AG04449 (cell line): Measurements from ENCODE around the gene TBC1D14.

Experiments
- CTCF ChIA-PET: fragments of 350-600 bp; formaldehyde crosslinking; extraction: SDS; loops from one replicate; lab custom pipeline; 2021; ENCODE audit warnings: antibody characterized with exemption; lab: Yijun Ruan, JAX
- POLR2A ChIA-PET: fragments of 400-600, 350-600 bp; formaldehyde crosslinking; extraction: SDS; loops from one replicate; lab custom pipeline; 2020; ENCODE audit warnings: antibody characterized with exemption, inconsistent platforms; lab: Yijun Ruan, JAX
- DNase-seq: peaks from one replicate; pipeline ENCODE4 v3.0.0-alpha.2; 2010; ENCODE audit warnings: low read depth, low spot score
- H3K4me3 ChIP-seq: 2 replicates; pipeline ENCODE4 v1.5.1; 2011; ENCODE audit warnings: low read depth, mild to moderate bottlenecking, control low read depth, low read length
- TF ChIP-seq, protein P1 (sequence below): IDR thresholded peaks from one replicate; pipeline ENCODE4 v1.5.1; 2011; ENCODE audit warnings: mild to moderate bottlenecking, moderate library complexity, low read length, control low read depth, inconsistent platforms; ENCODE audit not compliant: insufficient read depth; ENCODE audit errors: missing control alignments

The TBC1D14 gene

DNA sequence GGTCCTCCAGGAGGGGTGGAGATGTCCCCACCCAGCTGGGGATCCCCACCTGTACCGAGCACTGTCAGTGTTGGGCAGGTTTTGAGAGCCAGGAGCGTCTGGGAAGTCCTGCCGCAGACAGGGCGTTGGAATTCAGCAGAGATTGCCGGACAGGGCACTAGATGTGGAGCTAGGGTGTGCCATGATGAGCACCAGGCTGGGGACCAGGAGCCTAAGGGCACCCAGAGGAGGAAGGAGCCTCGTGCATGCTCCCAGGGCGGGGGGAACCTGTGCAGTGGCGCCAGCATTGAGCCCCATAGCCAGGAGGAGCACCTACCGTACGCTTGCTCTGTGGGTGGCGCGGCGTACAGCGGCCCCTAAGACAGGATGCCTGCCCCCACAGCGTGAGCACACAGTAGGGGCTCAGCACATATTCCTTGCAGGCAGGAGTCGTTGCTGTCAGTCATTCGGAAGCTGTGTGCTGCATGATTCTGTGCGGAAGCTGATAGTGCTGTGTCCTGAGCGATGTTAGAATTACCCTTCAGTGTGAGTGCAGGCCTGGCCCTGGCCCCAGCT is 114.8 kb downstream of the TBC1D14 start:
- ChIA-PET POLR2A (interaction anchor here (0.6 kb wide), 1 partner anchor 1276 kb away, joined by 3 read pairs; no protein-coding TSS in a partner anchor), CTCF (interaction anchor here (1.9 to 3.2 kb wide), 2 partner anchors 18 to 46 kb away, joined by 5 to 20 read pairs; partner anchors contain the start of gene TADA2B)
- DNase-seq = no peak
- TF ChIP-seq, protein P1, sequence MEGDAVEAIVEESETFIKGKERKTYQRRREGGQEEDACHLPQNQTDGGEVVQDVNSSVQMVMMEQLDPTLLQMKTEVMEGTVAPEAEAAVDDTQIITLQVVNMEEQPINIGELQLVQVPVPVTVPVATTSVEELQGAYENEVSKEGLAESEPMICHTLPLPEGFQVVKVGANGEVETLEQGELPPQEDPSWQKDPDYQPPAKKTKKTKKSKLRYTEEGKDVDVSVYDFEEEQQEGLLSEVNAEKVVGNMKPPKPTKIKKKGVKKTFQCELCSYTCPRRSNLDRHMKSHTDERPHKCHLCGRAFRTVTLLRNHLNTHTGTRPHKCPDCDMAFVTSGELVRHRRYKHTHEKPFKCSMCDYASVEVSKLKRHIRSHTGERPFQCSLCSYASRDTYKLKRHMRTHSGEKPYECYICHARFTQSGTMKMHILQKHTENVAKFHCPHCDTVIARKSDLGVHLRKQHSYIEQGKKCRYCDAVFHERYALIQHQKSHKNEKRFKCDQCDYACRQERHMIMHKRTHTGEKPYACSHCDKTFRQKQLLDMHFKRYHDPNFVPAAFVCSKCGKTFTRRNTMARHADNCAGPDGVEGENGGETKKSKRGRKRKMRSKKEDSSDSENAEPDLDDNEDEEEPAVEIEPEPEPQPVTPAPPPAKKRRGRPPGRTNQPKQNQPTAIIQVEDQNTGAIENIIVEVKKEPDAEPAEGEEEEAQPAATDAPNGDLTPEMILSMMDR = no peak
- H3K4me3 ChIP-seq = no peak overlapping the region

DNA sequence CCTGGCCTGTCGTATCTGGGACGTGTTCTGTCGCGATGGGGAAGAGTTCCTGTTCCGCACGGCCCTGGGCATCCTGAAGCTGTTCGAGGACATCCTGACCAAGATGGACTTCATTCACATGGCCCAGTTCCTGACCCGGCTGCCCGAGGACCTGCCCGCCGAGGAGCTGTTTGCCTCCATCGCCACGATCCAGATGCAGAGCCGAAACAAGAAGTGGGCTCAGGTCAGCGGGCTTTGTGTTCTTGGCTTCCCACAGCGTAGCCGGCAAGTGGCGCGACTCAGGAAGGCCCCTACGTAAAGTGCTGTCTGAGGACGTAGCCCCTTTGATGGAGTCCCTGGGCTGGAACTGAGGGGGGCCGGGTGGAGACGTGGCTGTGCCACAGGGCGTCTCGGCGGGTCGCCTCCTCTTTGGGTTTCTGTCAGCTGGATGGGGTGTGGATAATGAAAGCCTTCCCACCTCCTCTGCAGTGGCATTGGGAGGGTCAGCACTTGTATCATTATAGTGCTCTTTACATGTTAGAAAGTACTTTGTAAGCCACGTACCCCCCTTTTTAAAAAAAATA is 115.5 kb downstream of the TBC1D14 start:
- H3K4me3 ChIP-seq = no peak overlapping the region
- no peak for DNase-seq
- TF ChIP-seq, protein P1 = no peak
- ChIA-PET CTCF (interaction anchor here (1.9 kb wide), 1 partner anchor 46 kb away, joined by 5 read pairs; no protein-coding TSS in a partner anchor), POLR2A (interaction anchor here (0.6 kb wide), 1 partner anchor 1277 kb away, joined by 3 read pairs; no protein-coding TSS in a partner anchor)

DNA sequence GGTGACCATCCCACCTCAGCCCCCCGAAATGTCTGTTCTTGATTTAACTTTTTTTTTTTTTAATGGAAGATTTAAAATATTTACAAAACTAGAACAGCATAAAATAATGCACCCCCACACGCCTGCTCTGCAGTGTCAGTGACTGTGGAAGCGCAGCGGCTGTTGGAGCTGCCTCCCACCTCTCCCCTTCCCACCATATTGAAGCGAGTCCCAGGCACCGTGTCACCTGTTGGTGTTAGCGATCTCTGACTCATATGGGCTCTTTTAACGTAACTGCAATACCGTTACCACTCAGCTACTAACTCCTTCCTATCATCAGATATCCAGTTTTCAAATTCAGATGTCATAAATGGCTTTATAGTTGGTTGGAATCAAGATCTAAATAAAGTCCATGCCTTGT is 116.5 kb downstream of the TBC1D14 start:
- H3K4me3 ChIP-seq = no peak overlapping the region
- POLR2A ChIA-PET = no interaction called here
- DNase-seq = no peak
- TF ChIP-seq, protein P1 = no peak
- CTCF ChIA-PET = interaction anchor here (0.8 to 1.3 kb wide), 3 partner anchors 9 to 45 kb away, joined by 3 to 6 read pairs (median 4); partner anchors contain the start of gene TADA2B

DNA sequence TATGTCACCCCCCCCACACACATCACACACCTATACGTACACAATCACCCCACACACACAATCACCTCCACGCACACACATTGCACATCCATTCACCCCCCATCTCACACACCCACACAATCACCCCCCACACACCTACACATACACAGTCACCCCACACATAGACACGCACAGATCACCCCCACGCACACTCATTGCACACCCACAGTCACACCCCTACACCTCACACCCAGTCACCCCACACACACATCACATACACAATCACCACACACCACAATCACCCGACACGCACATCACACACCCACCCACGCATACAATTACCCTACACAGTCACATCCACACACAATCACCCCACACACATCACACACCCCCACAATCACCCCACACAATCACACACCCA is 117.7 kb downstream of the TBC1D14 start:
- H3K4me3 ChIP-seq = no peak overlapping the region
- TF ChIP-seq, protein P1 = no peak
- POLR2A ChIA-PET = no interaction called here
- no peak for DNase-seq
- CTCF ChIA-PET = no interaction called here

DNA sequence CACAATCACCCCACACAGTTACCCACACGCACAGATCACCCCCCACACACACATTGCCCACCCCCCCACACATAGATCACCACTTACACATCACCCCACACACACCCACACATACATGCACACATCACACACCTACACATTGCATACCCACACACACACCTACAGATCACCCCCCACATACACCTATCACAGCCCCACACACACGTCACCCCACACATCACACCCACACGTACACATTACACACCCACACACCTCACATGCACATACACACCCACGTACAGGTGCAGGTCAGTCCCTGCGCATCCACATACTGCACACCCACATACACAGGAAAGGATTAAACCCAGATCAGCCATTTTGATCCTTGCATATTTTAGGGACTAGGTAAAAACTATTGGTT is 118.3 kb downstream of the TBC1D14 start:
- ChIA-PET POLR2A (no interaction called here), CTCF (no interaction called here)
- TF ChIP-seq, protein P1 = no peak
- no peak overlapping the region for H3K4me3 ChIP-seq
- DNase-seq = no peak

DNA sequence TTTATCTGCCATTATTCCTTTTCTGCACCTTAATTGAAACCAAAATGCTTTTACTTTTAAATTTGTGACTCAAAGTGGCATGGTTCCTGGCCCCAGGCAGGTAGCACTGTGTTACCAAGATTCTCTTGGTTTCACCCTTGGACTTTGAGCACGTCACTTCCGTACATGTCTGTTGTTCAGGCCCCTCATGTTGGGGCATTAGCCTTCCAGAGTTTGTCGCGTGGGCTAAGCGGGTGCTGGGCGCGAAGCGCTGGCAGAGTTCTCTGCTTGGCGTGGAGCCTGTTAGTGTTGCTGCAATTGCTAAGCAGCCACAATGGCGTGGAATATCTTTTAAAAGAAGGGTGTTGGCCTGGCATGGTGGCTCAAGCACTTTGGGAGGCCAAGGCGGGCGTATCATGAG is 119.6 kb downstream of the TBC1D14 start:
- no peak overlapping the region for H3K4me3 ChIP-seq
- TF ChIP-seq, protein P1 = no peak
- ChIA-PET CTCF (interaction anchor here (3.6 kb wide), 1 partner anchor 14 kb away, joined by 27 read pairs; the partner anchor contains the start of gene TADA2B), POLR2A (no interaction called here)
- no peak for DNase-seq
